ENCODE results near the gene TNNC1.

GRCh38 chr3:52471371-52472238 lies 17.8 kb upstream of the TNNC1 start:
- TF ChIP-seq CTCF (IDR thresholded peaks at IDR 0.05) (peak; percentile 39 to 61 (median 54)), POLR2A (IDR thresholded peaks at IDR 0.05) (no peak)

Measured in testis (tissue), 2 donors.